Astrocyte (in vitro differentiated cells and primary cell): ENCODE measurements around the gene KRTAP19-4.

Source experiments
- EZH2 ChIP-seq: IDR thresholded peaks from 2 replicates; pipeline ENCODE4 v1.6.1; 2012; ENCODE audit warnings: mild to moderate bottlenecking, low read length, inconsistent platforms; ENCODE audit not compliant: insufficient read depth
- TF ChIP-seq, protein P1 (sequence below): IDR thresholded peaks from 2 replicates; pipeline ENCODE4 v1.5.1; 2011; ENCODE audit warnings: low read depth, mild to moderate bottlenecking, inconsistent platforms, low read length, moderate library complexity; ENCODE audit not compliant: insufficient read depth

DNA sequence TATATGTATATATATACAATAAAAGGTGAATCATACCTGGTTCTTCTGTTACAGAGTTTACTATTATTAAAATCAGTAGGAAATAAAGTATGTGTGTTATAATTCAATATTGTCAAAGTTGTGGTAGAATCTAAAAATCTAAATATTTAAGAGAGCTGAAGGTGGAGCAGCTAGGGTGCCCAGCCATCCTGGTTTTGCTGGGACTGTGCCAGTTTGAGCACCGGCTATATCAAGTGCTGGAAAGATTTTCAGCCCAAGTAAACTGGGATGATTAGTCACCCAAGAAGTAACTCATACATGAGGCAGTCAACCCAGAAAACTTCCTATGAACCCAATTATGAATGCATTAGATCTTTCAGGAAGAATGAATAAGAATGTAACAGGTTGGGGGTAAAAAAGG is 21.9 kb upstream of the KRTAP19-4 start:
- TF ChIP-seq, protein P1, sequence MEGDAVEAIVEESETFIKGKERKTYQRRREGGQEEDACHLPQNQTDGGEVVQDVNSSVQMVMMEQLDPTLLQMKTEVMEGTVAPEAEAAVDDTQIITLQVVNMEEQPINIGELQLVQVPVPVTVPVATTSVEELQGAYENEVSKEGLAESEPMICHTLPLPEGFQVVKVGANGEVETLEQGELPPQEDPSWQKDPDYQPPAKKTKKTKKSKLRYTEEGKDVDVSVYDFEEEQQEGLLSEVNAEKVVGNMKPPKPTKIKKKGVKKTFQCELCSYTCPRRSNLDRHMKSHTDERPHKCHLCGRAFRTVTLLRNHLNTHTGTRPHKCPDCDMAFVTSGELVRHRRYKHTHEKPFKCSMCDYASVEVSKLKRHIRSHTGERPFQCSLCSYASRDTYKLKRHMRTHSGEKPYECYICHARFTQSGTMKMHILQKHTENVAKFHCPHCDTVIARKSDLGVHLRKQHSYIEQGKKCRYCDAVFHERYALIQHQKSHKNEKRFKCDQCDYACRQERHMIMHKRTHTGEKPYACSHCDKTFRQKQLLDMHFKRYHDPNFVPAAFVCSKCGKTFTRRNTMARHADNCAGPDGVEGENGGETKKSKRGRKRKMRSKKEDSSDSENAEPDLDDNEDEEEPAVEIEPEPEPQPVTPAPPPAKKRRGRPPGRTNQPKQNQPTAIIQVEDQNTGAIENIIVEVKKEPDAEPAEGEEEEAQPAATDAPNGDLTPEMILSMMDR: no peak
- TF ChIP-seq EZH2: no peak
